Stimulated activated CD4-positive, alpha-beta T cell treated with anti-CD3 and anti-CD28 coated beads, TNF-alpha, amount 100 ng/mL, for 1 hour (primary cell): ENCODE data around the gene ANAPC2.
"Not testable (repeated sequence)": the region's sequence is repeated elsewhere in the genome, so short reads cannot be mapped to it uniquely, and the experiment has no call there.

Experiments used
- DNase-seq, 3 donors: peaks; one replicate each; pipeline ENCODE4 v3.0.0-alpha.2; 2020; ENCODE audit warnings: low read depth in 3 of 3, low spot score in 1 of 3

The ANAPC2 gene

GRCh38 chr9:137148242-137148641, 40.1 kb downstream of the ANAPC2 start:
- no peak for DNase-seq

GRCh38 chr9:137147793-137148160, 40.6 kb downstream of the ANAPC2 start:
- DNase-seq = no peak

- no peak for DNase-seq
Measured at GRCh38 chr9:137147091-137147792, 41.1 kb downstream of the ANAPC2 start.

GRCh38 chr9:137146527-137146918, 41.8 kb downstream of the ANAPC2 start:
- no peak for DNase-seq

GRCh38 chr9:137145731-137146526, 42.4 kb downstream of the ANAPC2 start:
- no peak for DNase-seq

- no peak for DNase-seq
Measured at GRCh38 chr9:137143459-137143858, 44.9 kb downstream of the ANAPC2 start.

- DNase-seq = no peak
Measured at GRCh38 chr9:137141976-137142936, 46.1 kb downstream of the ANAPC2 start.

- DNase-seq = no peak
Measured at GRCh38 chr9:137141050-137141810, 47.1 kb downstream of the ANAPC2 start.

GRCh38 chr9:137140151-137141012, 48.0 kb downstream of the ANAPC2 start:
- no peak for DNase-seq

GRCh38 chr9:137139468-137140150, 48.8 kb downstream of the ANAPC2 start:
- no peak for DNase-seq

- DNase-seq = no peak
Measured at GRCh38 chr9:137138722-137139467, 49.5 kb downstream of the ANAPC2 start, which contains the start of gene GRIN1. TSS of gene GRIN1 (plus strand) at chr9:137139154. CDS start at chr9:137139487, 333 bp downstream.

GRCh38 chr9:137138058-137138721, 50.2 kb downstream of the ANAPC2 start:
- DNase-seq = no peak

- no peak for DNase-seq
Measured at GRCh38 chr9:137136881-137137607, 51.3 kb downstream of the ANAPC2 start.

GRCh38 chr9:137136261-137136880, 52.0 kb downstream of the ANAPC2 start:
- no peak for DNase-seq

- DNase-seq = not testable (repeated sequence)
Measured at GRCh38 chr9:137135154-137135553, 53.2 kb downstream of the ANAPC2 start.

- DNase-seq = no peak
Measured at GRCh38 chr9:137134191-137134590, 54.2 kb downstream of the ANAPC2 start.
